ENCODE measurements around the gene KBTBD6.
"Not testable (repeated sequence)": the region's sequence is repeated elsewhere in the genome, so short reads cannot be mapped to it uniquely, and the experiment has no call there.

KBTBD6 gene, protein sequence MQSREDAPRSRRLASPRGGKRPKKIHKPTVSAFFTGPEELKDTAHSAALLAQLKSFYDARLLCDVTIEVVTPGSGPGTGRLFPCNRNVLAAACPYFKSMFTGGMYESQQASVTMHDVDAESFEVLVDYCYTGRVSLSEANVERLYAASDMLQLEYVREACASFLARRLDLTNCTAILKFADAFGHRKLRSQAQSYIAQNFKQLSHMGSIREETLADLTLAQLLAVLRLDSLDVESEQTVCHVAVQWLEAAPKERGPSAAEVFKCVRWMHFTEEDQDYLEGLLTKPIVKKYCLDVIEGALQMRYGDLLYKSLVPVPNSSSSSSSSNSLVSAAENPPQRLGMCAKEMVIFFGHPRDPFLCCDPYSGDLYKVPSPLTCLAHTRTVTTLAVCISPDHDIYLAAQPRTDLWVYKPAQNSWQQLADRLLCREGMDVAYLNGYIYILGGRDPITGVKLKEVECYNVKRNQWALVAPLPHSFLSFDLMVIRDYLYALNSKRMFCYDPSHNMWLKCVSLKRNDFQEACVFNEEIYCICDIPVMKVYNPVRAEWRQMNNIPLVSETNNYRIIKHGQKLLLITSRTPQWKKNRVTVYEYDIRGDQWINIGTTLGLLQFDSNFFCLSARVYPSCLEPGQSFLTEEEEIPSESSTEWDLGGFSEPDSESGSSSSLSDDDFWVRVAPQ
- long read RNA-seq, donor 1, full-length matches to known transcripts = 17 of 17 reads
- long read RNA-seq, donor 1, partial matches to known transcripts = 0 of 17 reads
- long read RNA-seq, donor 1, other reads (novel, unspliced or antisense) = 0 of 17 reads
- long read RNA-seq, donor 2, full-length matches to known transcripts = 21 of 21 reads
- long read RNA-seq, donor 2, partial matches to known transcripts = 0 of 21 reads
- long read RNA-seq, donor 2, other reads (novel, unspliced or antisense) = 0 of 21 reads
- long read RNA-seq, donor 3, full-length matches to known transcripts = 10 of 10 reads
- long read RNA-seq, donor 3, partial matches to known transcripts = 0 of 10 reads
- long read RNA-seq, donor 3, other reads (novel, unspliced or antisense) = 0 of 10 reads
- long read RNA-seq, donor 4, full-length matches to known transcripts = 15 of 15 reads
- long read RNA-seq, donor 4, partial matches to known transcripts = 0 of 15 reads
- long read RNA-seq, donor 4, other reads (novel, unspliced or antisense) = 0 of 15 reads
- long read RNA-seq, donor 5, full-length matches to known transcripts = 16 of 16 reads
- long read RNA-seq, donor 5, partial matches to known transcripts = 0 of 16 reads
- long read RNA-seq, donor 5, other reads (novel, unspliced or antisense) = 0 of 16 reads
- long read RNA-seq, donor 6, full-length matches to known transcripts = 19 of 19 reads
- long read RNA-seq, donor 6, partial matches to known transcripts = 0 of 19 reads
- long read RNA-seq, donor 6, other reads (novel, unspliced or antisense) = 0 of 19 reads
- long read RNA-seq, donor 7, full-length matches to known transcripts = 35 of 35 reads
- long read RNA-seq, donor 7, partial matches to known transcripts = 0 of 35 reads
- long read RNA-seq, donor 7, other reads (novel, unspliced or antisense) = 0 of 35 reads
- long read RNA-seq, donor 8, full-length matches to known transcripts = 15 of 15 reads
- long read RNA-seq, donor 8, partial matches to known transcripts = 0 of 15 reads
- long read RNA-seq, donor 8, other reads (novel, unspliced or antisense) = 0 of 15 reads

DNA sequence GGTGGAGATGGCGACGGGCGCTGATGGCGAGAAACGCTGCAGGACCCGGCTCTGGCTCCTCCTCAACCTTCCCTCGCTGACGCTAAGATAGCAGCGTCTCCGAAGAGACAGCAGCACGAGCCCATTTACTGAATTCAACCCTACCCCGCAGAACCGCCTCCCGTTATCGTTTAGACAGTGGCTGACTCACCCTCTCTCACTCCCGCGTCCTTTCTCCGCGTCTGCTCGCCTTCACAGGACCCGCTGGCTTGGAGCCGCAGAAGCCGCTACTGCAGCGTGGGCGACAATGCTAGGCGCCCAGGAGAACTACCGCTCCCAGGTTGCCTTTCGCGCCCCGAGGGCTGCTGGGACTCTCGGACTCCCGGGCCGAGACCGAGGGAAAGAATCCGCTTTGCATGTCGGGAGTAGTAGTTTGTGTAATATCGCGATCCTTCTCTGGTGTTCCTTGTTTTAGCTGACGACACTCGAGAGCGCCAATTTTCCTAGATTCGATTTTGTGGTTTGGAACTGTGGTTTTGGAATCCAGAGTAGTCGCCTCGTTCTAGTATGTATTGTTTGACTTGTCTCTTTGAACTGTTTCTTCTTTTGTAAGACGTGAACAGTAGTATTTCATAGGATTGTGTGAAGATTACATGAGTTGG, at the start of gene KBTBD6:
Gene KBTBD6, minus strand, starts transcription at position 291 of the 641 bp plus-strand sequence. CDS start 291 bp downstream, outside the sequence.
- peak; percentile 93 for DNase-seq

DNA sequence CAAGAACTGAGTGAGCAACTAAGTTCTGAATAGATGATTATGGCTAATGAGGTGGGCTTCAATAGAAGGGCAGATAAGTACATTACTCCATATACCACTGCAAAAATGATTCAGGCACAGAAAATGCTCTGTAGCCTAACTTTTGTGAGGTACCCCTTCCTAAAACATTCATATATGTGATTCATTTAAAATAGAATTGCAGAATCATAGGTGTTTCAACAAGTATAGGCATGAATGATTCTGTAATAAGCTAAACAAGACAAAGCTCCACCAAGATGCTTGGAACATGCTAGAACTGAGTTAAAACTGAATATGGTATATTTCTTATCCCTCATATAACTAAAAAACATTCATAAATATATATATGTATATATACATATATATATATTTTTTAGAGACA, 49.6 kb upstream of the KBTBD6 start:
- no peak for DNase-seq

DNA sequence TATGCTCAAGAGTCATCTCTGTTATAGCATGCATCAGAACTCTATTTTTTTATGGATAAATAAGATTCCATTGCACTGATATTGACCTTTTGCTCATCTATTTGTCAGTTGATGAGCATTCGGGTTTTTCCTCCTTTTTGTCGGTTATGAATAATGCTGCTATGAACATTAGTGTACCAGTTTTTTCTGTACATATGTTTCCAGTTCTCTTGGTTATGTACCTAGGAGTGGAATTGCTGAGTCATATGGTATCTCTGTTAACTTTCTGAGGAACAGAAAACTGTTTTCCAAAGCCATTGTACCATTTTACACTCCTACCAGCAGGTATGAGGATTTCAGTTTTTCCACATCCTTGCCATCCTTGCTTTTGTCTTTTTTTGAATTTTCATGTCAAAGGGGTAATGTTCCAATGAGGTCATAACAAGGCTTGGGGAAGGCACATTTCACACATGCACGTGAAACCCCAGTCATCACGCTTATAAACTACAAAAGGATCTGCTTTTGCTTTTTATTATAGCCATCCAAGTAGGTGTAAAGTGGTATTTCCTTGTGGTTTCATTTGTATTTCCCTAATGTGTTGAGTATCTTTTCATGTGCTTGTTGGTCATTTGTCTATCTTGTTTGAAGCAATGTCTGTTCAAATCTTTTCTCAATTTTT, 47.1 kb upstream of the KBTBD6 start:
- DNase-seq = no peak

DNA sequence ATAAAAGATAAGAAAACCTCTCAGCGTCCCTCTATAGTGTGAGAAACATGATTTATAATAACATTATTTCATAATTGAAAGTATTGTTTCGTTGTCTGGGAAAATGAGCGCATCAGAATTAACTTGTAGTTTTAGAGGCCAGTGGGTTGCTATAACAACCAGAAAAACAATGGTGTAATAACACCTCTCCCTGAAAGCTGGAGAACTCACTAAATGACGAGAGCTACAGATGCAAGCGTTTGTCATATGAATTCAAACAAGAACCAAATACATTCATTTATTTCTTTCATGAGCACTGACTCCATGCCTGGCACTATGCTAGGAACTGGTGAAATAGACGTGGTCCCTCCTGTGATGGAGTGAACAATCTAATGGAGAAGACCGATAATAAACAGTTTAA, 45.4 kb upstream of the KBTBD6 start:
- no peak for DNase-seq

DNA sequence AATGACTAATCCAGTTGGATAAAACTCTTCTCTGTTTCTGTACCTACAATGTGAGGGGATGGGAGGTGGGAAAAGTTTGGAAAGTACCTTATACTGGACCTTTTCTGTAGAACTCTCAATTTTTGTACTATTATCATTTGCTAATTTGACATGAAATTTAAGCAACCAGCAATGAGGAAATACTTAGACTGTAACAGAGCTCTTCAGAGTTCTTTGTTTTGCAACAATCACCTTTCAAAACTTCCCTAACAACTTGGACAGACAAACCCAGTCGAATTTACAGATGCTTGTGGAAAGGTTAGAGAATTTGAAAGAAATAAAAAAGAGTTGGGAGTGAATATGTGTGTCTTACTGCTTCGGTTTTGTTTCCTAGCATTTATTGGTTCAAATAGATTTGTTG, 45.0 kb upstream of the KBTBD6 start:
- no peak for DNase-seq

DNA sequence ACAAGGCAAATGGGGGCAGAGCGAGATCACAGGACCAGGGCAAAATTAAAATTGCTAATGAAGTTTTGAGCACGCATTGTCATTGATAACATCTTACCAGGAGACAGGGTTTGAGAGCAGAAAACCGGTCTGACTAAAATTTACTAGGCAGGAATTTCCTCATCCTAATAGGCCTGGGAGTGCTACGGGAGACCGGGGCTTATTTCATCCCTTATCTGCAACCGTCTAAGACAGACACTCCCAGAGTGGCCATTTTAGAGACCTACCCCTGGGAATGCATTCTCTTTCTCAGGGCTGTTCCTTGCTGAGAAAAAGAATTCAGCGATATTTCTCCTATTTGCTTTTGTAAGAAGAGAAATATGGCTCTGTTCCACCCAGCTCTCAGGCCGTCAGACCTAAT, 43.0 kb upstream of the KBTBD6 start:
- DNase-seq = not testable (repeated sequence)

DNA sequence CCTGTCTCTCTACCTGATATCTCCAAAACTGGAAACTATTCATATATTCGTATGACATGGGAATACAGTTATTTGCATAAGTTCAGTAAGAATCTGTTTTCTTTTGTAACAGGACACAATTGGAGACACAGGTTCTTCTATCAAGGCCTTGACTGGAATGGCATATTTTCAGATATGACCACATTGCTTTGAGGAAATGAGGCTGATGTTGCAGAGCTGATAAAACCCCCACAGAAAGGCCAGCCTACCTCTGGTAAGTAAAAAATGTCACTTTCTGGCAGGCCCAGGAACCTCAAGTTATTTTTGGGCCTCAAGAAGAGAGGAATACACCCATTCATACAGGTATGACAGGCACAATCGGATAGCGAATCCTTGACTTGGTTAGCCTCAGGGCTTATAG, 29.5 kb upstream of the KBTBD6 start:
- no peak for DNase-seq

DNA sequence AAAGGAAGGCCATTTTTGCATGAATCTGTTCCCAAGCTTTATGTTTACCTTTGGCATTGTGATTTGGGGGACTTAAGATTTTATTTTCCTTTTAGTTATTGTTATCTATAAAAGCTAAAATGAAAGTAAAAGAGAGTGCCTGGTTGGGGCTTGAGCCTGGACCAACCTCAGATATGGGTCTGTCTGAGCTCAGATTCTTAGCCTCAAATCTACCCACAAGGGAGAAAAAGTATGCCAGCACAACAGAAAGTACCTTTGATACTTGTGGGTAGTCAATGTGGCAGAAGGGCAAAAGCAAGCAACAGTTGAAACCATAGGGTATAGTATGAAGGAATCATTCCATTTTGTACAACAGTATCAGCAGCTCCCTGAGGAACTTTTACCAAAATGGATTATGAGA, 26.6 kb upstream of the KBTBD6 start:
- DNase-seq = no peak

DNA sequence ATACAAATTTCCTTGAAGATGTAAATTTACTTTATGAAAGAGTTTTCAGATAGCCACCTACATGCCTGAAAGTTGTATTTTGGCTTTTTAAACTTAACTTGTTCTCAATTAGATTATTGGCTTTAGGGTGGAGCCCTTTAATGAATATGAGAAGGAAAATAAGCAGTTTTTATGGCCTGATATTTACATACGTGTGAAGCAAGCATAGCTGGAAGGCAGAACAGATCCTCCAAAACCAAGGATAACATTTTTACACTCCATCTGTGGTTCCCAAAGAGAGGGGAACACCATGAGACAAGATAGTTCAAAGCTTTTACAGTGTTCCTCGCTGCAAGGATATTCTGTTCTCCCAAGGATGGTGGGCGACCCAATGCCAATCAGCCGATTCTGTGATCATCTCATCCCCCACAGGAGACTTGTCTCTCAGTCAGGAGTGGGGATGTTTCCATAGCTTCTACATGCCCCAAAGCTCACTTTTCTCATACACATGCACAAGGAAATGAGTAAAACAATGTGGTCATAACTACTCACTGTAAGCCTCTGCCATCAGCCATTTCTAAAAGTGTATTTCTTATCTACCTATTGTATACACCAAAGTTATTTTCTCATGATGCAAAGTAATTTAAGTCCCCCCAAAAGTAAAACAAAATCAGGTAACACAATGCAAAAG, 24.6 kb upstream of the KBTBD6 start:
- no peak for DNase-seq

DNA sequence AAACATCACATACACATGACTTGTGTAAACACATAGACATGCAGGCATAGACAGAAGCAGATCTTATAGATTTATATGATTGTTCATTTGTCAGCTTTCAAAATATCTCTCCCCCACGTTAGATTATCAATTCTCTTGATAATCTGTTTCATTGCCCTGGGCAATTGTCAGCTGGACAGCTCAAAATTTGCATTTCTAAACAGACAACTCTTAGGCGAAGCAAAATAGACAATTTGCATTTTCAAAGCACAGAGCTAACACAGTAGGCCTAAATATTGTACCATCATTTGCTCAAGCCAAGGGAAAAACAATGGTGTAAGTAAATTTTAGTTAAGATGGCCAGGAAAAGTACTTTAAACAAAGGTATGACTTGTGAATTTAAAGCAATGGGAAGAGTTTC, 24.0 kb upstream of the KBTBD6 start:
- no peak for DNase-seq

DNA sequence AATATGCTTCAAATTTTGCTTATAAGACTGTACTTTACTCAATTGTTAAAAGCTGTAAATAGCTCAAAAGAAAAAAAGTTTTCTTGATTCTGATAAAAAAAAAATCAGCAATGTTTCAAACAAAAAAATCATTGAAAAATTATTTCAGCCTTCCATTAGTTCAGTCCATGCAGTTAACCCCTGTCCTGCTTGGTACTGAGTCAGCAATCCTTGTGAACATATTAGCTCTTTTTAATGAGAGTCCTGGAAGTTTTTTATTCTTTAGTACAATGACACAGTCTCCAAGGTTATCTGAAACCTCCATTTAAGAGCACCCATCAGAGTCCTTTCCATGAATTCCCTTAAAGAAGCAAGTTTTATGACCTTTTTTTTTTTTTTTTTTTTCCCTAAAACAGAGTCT, 21.4 kb upstream of the KBTBD6 start:
- no peak for DNase-seq

DNA sequence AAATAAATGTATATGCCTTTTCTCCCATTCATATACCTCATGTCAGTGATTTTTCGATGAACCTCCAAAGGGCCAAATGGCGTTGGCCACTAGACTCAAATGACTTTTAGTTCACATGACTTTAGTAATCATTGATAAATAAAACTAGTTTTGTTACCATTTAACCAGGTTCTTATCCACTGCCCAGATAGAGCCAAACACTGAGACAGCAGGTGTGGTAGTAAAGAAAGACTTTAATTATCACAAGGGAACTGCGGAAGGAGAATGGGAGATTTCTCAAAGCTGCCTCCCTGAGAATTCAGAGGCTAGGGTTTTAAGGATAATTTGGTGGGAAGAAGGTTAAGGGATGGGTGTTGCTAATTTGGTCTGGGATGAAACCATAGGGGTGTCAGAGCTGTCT, 19.4 kb upstream of the KBTBD6 start:
- DNase-seq = no peak

DNA sequence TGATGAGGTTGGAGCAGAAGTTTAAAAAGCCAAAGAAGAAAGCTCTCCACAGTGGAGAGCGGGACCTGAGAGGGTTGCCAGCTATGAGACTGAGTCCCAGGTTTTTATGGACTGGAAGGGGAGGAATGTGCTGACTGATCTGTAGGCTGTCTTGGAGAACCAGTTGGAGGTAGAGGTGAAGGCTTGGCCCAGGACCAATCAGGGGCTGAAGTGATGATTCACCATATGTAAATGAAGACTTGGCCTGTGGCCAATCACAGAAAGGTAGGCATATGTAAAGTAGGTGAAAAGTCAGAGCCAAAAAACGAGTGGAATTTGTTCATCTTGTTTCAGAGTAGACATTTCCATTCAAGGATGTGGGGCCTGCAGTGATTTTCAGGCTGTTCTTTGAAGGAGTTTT, 17.5 kb upstream of the KBTBD6 start:
- no peak for DNase-seq

DNA sequence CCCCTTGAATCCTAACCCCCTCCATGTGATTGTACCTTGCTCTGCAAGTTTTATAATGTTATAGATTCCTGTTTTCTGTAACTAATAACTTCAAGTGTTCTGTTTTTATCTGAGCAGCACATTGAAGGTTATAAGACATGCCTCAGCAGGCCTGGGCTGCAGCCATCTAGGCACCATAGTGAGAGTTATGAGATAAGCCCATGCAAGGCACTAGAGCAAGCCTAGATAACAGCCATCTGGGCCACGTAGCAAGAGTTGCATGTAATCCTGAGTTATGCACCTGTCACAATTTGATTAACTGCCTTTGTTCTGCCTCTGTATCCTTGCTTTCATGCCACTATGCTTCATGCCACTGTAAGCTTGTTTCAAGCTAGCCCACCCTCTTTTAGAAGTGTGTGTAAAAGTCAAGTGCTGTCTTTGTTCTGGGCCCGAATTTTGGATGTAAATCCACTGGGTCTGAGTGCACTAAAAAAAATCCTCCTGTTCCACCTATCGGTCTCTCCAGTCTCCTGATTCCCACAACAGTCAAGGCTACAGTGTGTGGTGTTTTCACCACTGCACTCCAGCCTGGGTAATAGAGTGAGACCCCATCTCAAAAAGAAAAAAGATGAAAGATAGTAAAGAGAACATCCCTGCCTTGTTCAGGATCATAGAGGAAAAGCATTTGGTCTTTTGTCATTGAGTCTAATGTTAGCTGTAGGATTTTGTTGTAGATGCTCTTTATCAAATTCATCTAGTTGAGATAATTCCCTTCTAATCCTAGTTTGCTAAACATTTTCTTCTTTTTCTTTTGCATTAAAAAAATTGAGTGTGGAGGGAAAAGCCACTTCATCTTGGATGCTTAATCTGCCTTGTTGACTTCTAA, 16.0 kb upstream of the KBTBD6 start:
- no peak for DNase-seq

DNA sequence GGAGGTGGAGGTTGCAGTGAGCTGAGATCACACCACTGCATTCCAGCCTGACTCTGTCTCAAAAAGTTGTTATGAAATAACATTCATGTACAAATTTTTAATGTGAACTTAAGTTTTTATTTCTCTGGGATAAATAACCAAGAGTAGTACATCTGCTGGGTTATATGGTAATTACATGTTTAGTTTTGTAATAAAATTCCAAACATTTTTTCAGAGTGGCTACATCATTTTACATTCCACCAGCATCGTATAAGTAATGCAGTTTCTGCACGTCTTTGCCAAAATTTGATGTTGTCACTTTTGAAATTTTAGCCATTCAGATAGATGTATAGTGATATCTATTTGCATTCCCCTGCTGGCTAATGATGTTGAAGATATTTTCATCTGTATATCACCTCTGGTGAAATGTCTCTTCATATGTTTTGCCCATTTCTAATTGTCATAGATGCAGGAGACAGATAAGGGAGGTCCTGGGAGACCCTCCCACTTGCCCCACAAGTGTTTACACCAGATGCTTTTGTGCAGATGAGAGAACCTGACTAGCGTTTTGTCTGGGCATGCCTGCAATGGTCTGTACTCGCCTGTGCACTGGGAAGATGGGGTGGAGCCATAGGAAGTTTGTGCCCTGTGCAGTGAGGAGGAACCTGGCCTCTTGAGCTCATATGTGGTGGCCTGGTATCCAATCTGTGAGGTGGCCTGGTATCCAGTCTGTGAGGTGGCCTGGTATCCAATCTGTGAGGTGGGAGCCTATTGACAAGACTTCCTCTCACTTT, 12.7 kb upstream of the KBTBD6 start:
- DNase-seq = no peak

DNA sequence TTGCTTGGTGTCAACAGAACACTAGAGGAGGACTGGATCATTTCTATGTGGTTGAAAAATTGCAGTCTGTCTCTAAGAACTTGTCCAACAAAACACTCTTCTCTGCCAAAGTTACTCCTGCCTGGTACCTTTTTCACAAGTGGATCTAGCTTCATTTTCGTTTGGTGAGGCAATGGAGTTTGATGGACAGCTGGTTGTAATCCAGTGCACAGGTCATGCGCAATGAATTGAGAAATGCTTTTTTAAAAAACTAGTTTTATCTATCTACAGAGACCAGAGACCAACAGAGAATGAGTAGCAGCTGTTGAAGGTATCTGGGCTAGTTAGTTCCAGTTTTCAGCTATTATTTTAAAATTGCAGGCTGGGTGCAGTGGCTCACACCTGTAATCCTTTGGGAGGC, 12.0 kb upstream of the KBTBD6 start:
- no peak for DNase-seq

DNA sequence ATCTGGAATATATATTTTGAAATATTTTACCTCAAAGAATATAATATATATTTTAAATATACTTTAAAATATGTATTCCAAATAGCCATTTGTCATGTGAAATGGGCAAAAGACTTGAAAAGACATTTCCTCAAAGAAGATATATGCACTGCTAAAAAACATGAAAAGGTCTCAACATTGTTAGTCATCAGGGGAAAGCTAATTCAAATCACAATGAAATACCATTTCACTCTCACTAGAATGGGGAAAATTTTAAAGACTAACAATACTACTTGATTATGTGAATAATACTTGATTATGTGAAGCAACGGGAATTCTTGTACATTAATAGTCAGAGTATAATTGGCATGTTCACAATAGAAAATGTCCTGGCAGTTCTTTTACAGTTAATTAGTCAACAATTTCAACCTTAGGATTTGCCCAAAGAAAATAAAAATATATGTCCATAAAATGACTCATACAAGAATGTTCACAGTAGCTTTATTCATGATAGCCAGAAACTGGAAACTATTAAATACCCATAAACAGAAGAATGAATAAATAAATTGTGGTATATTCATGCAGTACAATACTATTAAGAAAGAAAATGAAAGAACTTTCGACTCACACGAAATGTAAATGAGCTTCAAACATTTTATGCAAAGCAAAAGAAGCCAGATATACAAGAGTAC, 6.8 kb upstream of the KBTBD6 start:
- no peak for DNase-seq

DNA sequence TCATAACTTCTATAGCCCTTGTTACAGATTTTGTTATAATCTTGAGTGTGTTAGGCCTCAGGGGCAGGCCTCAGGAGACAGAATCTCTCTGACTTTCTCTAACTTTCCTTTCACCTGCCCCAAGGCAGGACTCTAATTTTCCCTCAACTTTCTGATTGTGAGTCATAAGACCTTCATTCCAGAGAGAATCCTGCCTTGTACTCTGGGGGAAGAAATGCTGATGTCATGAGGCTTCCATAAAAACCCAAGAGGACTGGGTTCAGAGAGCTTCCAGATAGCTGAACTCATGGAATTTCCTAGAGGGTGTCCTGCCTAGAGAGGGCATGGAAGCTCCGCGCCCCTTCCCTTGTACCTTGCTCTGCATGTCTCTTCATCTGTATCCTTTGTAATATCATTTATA, 5.3 kb upstream of the KBTBD6 start:
- DNase-seq = no peak
